ENCODE measurements around the gene MAB21L3. TPM values are rescaled to one million over a fixed set of nuclear protein-coding genes. Genes with fewer than 3 reads are reported as not detected.

Gene MAB21L3
- total and polyA plus RNA-seq, 4 donors, result 0.13 to 0.42 (median 0.26) TPM

DNA sequence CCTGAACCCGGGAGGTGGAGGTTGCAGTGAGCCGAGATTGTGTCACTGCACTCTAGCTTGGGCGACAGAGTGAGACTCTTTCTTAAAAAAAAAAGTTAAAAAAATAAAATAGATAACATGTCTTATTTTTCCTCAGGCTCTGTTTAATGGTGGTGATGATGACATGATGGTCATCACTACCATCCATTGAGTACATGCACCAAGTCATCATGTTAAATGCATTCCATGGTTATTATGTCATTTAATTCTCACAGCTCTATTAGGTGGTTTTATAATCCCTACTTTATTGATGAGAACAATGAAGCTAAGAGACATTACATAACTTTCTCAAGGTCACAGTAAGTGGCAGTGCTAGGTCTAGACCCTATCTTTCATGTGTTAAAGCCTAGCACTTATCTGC is 34.4 kb upstream of the MAB21L3 start:
- WGBS, result 95% methylated on average over 3 of the region's 3 CpGs
- H3K36me3 ChIP-seq (ENCODE audit: control insufficient read depth in 4 of 4, insufficient read depth in 3 of 4, low read depth in 1 of 4, low read length in 3 of 4), result no peaks in the 10 kb centered on the region
- no peaks in the 10 kb centered on the region for H3K9me3 ChIP-seq (ENCODE audit: control insufficient read depth in 4 of 4, low read length in 3 of 4)
- H3K9ac ChIP-seq (ENCODE audit: low read depth in 1 of 2, low read length in 2 of 2), result no peak overlapping the region
- DNase-seq (ENCODE audit: low spot score), result no peak
- H3K4me3 ChIP-seq (ENCODE audit: low read depth in 1 of 3, low read length in 3 of 3), result no peak overlapping the region
- no peak for TF ChIP-seq HNF4A (conservative IDR thresholded peaks at IDR 0.05)
- TF ChIP-seq GABPA (IDR thresholded peaks at IDR 0.05 in 1 of 2, conservative IDR thresholded peaks at IDR 0.05 in 1 of 2), result no peak
- no peak for TF ChIP-seq RAD21 (IDR thresholded peaks at IDR 0.05)
- TF ChIP-seq FOXA1 (IDR thresholded peaks at IDR 0.05), result no peak
- TF ChIP-seq SP1 (IDR thresholded peaks at IDR 0.05), result no peak
- TF ChIP-seq JUND (IDR thresholded peaks at IDR 0.05), result no peak
- TF ChIP-seq, protein P1, sequence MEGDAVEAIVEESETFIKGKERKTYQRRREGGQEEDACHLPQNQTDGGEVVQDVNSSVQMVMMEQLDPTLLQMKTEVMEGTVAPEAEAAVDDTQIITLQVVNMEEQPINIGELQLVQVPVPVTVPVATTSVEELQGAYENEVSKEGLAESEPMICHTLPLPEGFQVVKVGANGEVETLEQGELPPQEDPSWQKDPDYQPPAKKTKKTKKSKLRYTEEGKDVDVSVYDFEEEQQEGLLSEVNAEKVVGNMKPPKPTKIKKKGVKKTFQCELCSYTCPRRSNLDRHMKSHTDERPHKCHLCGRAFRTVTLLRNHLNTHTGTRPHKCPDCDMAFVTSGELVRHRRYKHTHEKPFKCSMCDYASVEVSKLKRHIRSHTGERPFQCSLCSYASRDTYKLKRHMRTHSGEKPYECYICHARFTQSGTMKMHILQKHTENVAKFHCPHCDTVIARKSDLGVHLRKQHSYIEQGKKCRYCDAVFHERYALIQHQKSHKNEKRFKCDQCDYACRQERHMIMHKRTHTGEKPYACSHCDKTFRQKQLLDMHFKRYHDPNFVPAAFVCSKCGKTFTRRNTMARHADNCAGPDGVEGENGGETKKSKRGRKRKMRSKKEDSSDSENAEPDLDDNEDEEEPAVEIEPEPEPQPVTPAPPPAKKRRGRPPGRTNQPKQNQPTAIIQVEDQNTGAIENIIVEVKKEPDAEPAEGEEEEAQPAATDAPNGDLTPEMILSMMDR (IDR thresholded peaks at IDR 0.05; ENCODE audit: low read depth, low read length, missing input control), result no peak
- TF ChIP-seq, protein P2, sequence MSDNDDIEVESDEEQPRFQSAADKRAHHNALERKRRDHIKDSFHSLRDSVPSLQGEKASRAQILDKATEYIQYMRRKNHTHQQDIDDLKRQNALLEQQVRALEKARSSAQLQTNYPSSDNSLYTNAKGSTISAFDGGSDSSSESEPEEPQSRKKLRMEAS (IDR thresholded peaks at IDR 0.05), result no peak
- TF ChIP-seq, protein P3, sequence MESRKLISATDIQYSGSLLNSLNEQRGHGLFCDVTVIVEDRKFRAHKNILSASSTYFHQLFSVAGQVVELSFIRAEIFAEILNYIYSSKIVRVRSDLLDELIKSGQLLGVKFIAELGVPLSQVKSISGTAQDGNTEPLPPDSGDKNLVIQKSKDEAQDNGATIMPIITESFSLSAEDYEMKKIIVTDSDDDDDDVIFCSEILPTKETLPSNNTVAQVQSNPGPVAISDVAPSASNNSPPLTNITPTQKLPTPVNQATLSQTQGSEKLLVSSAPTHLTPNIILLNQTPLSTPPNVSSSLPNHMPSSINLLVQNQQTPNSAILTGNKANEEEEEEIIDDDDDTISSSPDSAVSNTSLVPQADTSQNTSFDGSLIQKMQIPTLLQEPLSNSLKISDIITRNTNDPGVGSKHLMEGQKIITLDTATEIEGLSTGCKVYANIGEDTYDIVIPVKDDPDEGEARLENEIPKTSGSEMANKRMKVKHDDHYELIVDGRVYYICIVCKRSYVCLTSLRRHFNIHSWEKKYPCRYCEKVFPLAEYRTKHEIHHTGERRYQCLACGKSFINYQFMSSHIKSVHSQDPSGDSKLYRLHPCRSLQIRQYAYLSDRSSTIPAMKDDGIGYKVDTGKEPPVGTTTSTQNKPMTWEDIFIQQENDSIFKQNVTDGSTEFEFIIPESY (IDR thresholded peaks at IDR 0.05), result no peak
- H3K4me1 ChIP-seq (ENCODE audit: control insufficient read depth in 4 of 4, insufficient read depth in 4 of 4, low read length in 3 of 4), result no peaks in the 10 kb centered on the region
- H3K27ac ChIP-seq (ENCODE audit: low read depth in 1 of 2, low read length in 2 of 2), result no peak overlapping the region
- no peaks in the 10 kb centered on the region for H3K27me3 ChIP-seq (ENCODE audit: control insufficient read depth in 4 of 4, insufficient read depth in 4 of 4, low read length in 3 of 4)

DNA sequence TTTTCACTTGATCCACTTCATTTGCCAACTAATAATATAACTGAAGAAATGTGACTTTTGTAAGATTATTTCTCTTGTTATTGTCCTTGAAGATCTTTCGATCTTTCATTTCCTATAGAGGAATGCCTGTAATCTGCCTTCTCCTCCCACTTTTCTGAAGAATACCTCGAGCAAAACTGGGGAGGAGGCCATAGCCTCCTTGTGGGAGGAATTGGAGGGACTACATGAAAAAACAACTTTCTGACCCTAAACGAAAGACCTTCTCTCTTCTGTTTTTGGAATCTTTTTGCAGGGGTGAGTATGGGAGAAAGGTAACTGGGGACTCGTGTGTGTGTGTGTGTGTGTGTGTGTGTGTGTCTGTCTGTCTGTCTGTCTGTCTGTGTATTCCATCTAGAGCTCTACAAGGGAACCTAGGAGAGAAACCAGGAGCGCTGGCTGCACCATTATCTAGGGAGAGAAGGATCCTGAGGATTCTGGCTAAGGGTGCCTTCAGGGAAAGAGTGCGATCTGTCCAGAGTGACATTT is 32.4 kb upstream of the MAB21L3 start:
- TF ChIP-seq, protein P4, sequence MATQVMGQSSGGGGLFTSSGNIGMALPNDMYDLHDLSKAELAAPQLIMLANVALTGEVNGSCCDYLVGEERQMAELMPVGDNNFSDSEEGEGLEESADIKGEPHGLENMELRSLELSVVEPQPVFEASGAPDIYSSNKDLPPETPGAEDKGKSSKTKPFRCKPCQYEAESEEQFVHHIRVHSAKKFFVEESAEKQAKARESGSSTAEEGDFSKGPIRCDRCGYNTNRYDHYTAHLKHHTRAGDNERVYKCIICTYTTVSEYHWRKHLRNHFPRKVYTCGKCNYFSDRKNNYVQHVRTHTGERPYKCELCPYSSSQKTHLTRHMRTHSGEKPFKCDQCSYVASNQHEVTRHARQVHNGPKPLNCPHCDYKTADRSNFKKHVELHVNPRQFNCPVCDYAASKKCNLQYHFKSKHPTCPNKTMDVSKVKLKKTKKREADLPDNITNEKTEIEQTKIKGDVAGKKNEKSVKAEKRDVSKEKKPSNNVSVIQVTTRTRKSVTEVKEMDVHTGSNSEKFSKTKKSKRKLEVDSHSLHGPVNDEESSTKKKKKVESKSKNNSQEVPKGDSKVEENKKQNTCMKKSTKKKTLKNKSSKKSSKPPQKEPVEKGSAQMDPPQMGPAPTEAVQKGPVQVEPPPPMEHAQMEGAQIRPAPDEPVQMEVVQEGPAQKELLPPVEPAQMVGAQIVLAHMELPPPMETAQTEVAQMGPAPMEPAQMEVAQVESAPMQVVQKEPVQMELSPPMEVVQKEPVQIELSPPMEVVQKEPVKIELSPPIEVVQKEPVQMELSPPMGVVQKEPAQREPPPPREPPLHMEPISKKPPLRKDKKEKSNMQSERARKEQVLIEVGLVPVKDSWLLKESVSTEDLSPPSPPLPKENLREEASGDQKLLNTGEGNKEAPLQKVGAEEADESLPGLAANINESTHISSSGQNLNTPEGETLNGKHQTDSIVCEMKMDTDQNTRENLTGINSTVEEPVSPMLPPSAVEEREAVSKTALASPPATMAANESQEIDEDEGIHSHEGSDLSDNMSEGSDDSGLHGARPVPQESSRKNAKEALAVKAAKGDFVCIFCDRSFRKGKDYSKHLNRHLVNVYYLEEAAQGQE (IDR thresholded peaks at IDR 0.05), result no peak
- TF ChIP-seq FOXA1 (IDR thresholded peaks at IDR 0.05) (no peak), RAD21 (IDR thresholded peaks at IDR 0.05) (no peak), SP1 (IDR thresholded peaks at IDR 0.05) (no peak), YY1 (IDR thresholded peaks at IDR 0.05) (no peak)
- TF ChIP-seq, protein P2 (IDR thresholded peaks at IDR 0.05), result no peak
- 72% methylated on average over 6 of the region's 6 CpGs for WGBS
- Histone ChIP-seq H3K27ac (ENCODE audit: low read depth in 1 of 2, low read length in 2 of 2) (no peak overlapping the region), H3K27me3 (ENCODE audit: control insufficient read depth in 4 of 4, insufficient read depth in 4 of 4, low read length in 3 of 4) (no peaks in the 10 kb centered on the region), H3K4me1 (ENCODE audit: control insufficient read depth in 4 of 4, insufficient read depth in 4 of 4, low read length in 3 of 4) (no peaks in the 10 kb centered on the region), H3K9me3 (ENCODE audit: control insufficient read depth in 4 of 4, low read length in 3 of 4) (no peaks in the 10 kb centered on the region), H3K36me3 (ENCODE audit: control insufficient read depth in 4 of 4, insufficient read depth in 3 of 4, low read depth in 1 of 4, low read length in 3 of 4) (no peaks in the 10 kb centered on the region), H3K9ac (ENCODE audit: low read depth in 1 of 2, low read length in 2 of 2) (no peak overlapping the region), H3K4me3 (ENCODE audit: low read depth in 1 of 3, low read length in 3 of 3) (no peak overlapping the region)
- DNase-seq (ENCODE audit: low spot score), result no peak
